Measurements from ENCODE around the gene KIAA0040.

KIAA0040 gene

DNA sequence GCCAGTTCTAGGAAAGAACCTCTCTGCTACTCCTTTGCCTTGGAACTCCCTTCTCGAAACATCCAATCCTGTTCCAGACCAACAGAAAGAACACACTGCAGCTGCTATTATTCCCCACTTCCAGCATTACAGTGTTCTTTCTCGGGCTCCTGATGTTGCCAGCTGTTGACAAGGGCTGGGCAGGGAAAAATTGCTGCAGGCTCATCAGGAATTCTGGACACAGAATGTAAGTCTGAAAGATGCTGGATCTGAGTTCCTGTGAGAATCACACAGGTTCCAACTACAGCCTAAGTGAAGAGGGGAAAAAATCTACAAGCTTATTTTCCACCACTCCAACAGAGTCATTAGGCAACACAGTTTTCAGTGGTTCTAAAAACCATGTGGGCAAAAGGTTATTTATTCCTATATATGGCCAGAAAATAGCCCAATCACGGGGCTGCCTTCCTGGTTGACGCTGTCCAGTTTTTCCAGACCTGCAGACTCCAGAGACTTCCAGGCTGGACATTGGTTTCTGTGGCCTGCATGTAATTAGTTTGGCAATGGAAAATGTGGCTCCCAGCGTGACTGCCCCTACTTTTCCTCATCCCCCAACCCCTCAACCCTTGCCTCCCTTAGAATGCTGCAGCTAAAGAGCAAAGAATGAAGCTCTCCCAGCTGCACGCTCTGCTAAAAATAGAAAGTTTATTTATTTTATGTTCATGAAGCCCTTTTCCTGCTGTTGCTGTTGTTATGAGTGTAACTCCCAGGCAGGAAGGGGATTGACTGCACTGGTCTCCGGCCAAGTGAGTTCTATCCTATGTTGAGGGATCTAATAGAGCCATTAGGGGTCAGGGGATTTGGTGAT is 8.3 kb upstream of the KIAA0040 start:
- DNase-seq: peak in 2 of 3 experiments; percentile 34 to 50

DNA sequence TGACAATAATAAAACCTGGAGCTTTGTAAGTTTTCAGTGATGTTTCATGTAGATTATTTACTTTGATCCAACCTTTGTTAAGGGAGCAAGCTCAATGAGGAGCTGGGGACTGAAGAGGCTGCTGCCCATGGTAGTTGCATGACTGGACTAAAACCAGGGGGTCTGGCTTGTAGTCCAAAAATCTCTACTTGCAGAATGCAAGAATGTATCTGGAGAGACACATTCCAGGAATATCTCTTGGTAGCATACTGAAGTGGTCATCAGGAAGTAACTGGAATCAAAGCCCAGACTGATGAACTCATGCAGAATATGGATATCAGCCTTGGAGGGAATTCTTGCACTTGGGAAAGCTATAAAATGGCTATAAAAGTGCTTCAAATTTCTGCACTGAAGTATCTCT is 5.8 kb upstream of the KIAA0040 start:
- no peak for DNase-seq

DNA sequence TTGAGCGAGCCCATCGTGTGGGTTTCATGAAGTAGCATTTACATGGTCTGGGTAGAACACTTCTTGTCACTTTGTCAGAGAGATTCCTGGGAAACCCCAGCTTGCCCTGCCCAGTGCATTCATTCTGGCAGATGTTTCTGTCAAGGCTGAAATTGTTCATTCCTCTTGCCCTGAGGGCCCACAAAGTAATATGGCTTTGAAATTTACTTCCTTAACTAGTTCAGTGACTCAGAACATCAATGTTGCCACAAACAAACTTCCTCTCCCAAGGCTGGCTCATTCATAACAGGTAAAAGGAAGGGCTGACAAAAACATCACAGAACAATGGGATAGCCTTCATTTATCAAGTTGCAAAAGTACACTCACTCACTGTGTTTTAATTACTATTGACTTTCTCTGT is 5.0 kb upstream of the KIAA0040 start:
- peak in 1 of 3 experiments; percentile 15 for DNase-seq

DNA sequence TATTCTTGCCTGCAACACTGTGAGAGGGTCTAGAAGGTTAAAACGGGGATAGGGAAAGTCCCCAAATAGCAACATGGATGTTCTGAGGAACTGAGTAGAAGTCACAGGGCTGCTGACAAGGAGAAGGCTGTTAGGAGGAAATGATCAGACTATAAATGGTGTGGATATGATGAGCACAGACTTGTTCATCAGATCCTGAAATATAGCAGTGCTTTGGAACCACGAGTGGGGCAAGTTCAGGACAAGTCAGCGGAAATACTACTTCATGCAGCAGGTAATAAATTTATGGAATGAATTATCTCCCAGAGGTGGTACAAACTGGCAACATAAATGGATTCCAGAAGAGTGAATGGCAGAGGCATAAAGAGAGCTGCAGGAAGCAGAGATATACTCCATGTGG is 3.2 kb upstream of the KIAA0040 start:
- no peak for DNase-seq

DNA sequence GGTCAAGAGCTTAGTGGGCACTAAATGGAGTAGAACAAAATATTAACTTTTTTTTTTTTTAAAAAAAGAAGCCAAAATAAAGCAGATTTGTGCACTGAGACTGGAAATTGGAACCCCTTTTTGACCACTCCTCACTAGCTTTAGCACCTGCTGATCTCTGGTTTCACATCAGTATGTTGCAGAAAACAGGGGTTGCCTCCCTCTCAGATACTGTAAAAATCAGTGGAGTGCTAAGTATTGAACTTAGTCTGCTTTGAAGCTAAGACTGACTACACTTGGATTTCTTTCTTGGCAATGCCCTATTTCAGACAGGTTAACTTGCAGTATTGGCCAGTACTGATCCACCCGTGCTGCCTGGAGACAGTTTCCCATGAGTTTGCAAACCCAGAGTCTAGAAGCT is 2.7 kb upstream of the KIAA0040 start:
- no peak for DNase-seq

DNA sequence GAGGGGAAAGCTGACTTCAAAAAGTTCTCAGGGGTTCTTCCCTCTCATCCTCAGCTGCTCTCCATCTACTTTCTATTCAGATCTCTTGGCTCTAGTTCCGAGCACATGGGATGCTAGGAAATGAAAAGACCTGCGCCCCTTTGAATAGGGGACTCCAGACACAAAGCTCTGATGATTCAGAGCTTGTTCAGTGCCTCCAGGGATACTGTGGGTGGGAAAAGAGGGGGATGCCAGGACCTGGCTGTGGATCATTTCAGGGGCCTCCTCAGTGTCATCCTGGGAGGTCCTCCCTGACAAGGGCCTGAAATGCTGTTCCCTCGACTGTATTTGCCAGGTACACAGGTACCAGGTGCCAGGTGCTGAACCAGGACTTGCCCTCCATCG is 943 bp upstream of the KIAA0040 start:
- DNase-seq: no peak

DNA sequence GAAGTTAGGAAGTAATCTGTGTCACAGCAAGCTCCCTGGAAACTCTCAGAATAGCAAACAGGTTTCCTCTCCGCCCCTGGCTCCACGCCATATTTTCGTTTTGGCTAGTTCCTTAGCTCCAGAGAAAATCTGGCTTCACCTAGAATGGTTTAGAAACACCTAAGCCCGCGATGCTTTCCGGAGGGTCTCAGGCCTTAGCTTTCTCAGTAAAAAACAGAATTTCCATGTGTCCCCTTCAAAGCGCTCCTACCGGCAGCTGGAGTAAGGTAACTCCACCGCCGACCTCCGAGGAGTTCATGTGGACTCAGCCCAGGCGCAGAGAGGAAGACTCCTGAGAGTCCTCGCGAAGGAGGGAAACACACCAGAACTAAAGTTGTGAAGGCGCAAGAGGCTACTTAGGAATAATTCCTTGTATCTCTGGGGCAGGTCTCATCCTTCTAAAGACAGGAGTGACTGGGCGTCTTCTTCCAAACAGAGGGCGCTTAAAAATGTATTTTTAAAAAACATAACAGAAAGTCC is 406 bp downstream of the KIAA0040 start:
- DNase-seq: peak; percentile 59 to 80 (median 75)

DNA sequence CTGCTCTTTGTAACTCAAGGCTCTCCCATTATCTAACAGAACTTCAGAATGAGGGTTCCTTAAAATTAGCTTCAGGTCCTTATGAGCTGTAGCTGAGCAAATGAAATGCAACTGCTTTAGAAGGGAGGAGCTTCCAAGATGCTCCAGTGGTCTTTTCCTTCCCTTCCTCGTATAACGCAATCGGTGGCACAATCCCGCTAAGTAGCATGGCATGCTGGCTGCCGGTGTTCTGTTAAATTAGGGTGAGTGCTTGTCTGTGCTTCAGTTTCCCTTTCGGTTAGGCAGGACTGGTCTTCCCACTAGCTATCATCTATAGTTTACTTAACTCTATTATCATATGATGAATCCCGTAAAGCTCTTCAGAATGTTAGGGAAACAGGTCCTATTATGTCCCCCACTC is 917 bp downstream of the KIAA0040 start:
- DNase-seq: peak in 1 of 3 experiments; percentile 74

DNA sequence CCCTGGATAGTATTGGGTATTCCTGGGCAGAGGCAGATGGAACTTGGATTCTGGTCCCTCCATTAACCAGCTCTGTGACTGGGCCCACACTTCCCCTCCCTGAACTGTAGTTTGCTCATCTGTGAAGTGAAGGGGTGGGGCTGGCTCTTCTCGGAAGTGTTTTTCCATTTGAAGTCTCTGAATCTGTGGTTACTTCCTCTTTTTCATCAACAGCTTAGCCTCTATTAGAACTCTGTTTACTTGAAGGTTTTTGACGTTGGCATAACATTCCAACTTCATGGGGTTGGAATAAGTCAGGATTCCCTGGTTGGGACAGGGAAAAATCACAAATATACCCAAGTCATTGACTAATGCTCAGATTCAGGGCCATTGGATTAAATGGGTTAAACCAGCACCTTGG is 3.6 kb downstream of the KIAA0040 start:
- DNase-seq: no peak

DNA sequence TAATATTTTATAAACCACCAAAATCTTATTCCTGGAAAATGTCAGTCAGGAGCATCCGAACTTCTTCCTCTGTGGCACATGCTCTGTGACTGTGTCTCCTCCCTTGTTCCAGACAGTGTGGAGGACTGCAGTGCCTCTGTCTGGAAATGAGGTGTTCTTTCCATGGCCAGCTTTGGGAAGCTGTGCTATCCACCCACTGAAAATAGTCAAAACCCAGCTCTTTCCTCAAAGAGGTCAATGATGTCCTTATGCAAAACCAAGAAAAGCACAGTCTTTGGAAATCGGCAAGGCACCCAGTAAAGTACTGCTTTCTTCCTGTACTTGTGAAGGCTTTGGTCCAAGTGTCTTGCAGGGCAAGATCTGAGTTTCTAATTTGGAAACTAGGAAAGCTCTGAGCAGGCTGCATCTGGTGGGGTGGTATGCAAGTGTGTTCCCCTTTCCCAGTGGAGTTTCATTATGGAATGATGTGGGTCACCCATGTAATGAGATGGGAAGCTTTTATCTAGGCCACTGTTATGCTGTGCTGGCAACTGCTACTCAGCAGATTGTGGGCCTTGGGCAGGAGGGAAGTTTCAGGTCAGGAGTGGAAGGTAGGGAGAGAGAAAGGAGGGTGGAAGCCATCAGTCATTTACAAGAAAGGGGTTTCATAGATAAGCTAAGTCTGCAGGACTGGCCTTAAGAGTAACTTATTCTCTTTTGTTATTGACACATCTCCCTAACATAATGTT is 6.0 kb downstream of the KIAA0040 start:
- DNase-seq: no peak

DNA sequence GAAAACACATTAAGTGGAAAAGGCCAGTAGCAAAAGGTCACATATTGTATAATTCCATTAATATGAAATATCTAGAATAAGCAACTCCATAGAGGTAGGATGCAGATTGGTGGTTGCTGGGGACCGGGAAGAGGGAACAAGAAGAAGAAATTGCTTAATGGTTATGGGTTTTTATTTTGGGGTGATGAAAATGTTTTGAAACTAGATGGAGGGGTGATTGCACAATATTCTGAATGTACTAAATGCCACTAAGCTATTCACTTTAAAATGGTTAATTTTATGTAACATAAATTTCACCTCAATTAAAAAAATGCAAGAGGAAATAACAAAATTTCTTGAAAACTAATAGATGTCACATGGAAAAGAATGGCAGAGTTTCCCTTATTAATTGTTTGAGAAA is 6.7 kb downstream of the KIAA0040 start:
- DNase-seq: no peak

DNA sequence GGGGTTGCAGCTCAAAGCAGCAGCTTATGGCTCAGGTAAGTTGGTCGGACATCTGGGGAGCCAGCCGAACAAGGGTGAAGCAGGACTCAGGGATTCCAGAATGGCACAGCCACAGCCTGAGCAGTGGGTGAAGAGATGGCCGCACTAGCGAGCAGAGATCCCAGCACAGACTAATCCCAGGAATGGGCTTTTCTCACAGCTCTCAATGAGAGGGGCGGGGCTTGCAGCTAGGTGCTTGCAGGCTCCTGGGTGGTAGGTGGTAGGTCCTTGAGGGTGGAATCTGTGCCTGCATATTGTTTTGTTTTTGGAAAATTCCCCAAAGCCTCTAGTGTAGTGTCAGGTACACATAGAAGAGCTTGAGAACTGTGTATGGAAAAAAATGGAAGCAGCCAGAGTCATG is 9.0 kb downstream of the KIAA0040 start:
- DNase-seq: no peak

DNA sequence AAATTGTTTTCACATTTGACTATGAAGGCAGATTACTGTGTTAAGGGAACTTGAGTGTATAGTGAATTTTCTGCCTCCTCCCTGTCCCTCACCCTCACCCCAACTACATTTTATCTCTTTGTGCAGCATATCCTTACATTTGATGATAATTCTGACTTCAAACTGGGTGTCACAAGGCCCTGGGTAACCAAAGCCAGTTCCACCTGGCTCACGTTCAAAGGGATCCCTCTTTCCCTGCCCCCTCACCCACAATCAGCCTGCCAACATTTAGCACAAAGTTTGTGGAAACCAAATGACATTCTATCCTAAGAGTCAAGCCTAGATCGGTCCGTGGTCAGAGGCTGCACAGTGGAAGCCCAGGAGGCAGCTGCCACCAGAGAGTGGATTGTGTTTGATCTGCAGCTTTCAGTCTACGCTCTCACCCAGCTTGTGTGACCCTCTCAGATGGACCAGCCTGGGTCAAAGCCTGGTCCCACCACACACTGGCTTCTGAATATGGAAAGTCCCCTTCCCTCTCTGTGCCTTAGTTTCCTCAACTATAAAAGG is 10.3 kb downstream of the KIAA0040 start:
- DNase-seq: no peak

DNA sequence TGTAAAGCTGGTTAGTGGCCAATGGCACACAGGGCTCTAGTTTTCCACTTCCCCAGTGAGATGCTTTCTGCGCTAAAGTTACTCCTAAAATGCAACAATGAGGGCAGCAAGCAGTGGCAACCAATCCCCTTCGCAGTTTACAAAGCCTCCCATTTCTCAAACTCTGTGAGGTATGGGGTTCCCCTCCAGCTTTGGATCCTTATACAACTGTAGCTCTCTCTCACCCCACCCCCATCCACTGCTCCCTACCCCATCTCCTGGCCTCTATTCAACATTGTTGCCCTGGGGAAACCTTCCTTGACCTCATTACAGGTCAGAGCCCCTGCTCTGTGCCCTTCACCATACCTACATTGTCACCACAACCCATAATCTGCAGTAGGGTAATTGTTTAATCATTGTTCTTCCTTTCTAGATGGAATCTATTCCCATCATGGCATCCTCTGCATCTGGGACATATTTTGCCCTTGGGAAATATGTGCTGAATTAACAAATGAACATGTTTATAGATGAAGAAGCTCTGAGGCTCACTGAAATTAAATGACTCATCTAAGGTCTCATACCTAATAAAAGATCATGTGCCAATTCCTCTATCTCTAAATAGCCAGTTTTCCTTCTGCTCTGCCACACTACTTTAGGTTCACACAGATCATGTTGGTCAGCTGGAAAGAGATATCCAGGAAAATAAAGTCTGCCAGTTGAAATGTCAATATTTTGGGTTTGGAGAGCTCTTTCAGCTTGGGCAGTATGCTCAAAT is 12.6 kb downstream of the KIAA0040 start:
- DNase-seq: no peak

DNA sequence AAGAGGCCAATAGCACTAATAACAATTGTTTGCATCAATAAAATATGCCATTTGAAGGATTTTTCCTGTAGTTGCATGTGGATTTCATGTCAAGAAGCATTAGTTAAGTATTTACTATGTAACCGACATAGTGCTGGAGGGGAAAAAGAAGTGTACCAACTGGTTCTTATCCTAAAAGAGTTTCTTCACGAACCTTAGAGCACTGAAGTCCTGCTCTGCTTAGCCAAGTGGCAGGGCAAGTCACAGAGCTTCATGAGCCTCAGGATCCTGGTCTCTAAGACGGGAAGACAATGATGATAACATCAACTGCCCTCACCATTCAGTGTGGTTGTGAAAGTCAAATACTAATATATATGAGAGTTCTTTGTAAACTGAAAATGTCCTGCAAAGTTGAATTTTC is 14.1 kb downstream of the KIAA0040 start:
- no peak for DNase-seq

DNA sequence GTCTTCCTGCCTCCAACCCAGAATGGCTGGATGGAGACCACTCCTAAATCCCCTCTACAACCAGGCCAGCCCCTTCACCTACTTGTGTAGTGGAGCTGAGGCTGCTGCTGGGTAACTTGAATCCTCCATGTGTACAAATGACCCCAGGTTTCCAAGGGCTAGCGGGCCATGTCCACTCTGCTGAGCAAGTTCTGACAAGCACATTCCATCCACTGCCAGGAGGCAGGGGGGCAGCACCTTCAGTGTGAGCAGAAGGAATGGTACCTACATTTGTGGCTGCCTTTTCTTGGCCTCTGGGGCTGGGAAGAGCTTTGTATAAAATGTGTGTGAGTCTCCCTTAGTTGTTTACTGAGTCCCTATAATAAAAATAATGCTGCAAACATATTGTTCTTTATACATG is 14.5 kb downstream of the KIAA0040 start:
- peak in 1 of 3 experiments; percentile 21 for DNase-seq

DNA sequence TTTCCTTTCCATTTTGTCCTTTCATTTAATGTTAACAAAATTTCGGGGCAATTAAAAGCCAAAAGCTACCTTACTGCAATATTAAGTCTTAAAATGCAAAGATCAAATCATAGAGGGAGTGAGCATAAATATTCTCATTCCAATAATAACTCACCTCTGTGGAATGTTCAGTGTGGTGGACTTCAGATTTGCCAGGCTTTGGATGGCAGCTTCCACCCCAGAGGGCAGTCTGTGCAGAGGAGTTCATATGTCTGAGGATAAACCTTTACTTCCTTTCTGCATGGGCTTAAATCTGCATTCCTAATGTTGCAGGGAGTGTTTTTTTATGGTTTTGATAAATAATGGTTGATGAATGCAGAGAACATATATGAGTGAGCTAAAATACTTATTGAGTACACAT is 16.3 kb downstream of the KIAA0040 start:
- DNase-seq: no peak

DNA sequence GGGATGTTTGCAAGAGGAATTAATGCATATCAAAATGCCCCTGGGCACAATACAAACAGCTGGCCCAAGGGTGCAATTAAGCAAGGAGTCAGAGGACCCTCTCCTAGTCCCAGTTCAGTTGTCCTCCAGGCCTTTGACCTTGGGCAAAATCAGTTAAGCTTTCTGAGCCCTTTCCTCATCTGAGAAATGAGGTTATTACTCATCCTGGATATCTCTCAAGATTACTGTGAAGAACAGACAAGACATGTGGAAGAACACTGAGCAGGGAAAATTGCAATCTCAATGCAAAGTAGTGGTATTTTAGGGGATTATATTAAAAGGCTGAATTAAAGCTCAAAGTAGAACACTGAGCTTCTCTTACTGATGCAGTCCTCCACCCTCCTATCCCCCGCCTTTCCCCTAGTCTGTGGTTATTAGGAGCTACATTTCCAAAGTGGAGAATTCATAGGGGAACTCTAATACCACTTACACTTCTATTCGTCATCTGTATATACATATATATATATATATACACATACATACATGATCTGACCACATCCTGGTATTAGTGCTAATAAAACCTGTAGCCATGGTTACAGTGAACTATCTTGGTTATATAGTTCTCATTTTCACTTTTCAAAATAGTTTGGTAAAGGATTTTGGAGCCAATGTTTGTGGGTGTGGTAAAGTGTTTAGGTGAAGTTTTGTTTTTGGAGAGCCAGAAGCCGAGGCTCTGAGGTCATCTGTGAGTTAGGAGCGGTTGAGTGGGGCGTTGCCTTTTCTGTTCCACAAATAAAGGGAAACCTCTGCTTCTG is 18.1 kb downstream of the KIAA0040 start:
- DNase-seq: no peak

DNA sequence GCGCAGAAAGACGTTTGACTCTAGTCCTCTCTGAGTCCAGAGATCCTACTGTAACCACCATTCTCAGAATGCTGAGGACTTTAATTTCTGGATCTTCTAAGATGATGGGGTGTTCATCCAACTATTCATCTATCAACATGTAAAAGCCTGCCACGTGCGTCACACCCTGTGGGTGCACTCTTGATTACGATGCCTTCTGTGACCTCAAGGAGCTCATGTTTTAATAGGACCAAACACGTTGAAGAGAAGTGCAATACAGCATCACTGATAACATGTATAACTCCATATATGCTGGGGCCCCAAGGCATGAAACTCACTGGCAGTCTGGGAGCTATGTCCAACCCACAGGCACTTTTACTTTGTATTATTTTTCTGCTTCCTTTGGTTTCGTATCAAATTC is 19.0 kb downstream of the KIAA0040 start:
- DNase-seq: no peak

DNA sequence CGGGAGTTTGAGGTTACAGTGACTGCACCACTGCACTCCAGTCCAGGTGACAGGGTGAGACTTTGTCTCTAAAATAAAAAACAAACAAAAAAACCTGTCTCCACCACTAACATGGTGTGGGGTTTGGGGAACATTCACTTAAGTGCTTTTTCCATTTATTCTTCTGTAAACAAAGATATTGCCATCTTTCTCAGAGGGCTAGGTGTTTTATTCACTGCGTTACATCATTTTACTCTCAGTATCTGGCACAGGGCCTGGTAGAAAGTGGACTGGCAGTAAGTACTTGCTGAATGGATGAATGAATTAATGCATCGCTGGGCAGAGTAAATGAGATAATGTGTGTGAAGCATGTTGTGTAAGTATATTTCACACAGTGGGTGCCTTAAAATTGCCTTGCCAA is 20.1 kb downstream of the KIAA0040 start:
- peak in 2 of 3 experiments; percentile 21 to 42 for DNase-seq

DNA sequence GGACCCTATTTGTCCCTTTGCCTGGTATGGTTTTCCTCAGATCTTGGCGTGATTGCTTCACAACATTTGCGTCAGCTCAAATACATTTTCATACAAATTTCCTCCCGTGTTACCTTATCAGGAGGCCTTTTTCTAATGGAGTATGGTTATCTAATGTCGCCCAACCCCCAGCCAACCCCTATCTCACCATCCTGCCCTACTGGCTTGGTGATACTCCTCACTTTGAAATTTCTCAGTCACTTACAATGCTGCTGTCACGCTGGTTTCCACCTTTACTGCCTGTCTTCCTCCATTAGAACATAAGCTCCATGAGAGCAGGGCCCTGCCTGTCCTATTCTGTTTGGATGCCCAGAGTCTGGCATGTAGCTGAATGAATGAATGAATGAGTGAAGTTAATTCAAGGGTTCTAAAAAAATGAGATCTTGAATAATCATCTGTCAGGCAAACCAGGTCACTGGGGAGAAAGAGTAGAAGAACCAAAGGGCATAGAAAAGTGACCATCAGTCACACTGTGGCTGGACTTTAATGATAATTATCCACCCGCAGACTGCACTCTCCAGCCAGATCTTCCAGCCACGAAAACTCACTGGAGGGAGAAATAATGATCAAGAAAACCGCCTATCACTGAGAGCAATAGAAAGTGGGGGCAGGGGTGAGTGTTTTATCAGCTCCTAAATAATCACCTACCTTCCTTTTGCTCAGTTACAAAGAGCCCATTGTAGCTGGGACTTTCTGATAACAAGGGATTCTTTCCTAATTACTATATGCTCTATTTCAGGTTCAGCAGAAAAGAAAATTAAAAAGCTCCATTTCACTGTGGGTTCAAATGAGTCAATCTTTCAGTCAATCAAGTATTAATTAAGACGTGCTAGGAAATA is 21.3 kb downstream of the KIAA0040 start:
- no peak for DNase-seq
